GM21526 (cell line): Measurements from ENCODE around the gene SET.
"Not testable (repeated sequence)": the region's sequence is repeated elsewhere in the genome, so short reads cannot be mapped to it uniquely, and the experiment has no call there.

Experiments used
- ATAC-seq: cut with Tn5 transposase; IDR thresholded peaks from one replicate; pipeline ENCODE4 v1.9.1; 2021; ENCODE audit warnings: moderate library complexity; ENCODE audit not compliant: unreplicated experiment, low FRiP score

Gene SET

GRCh38 chr9:128685636-128686489 is 3.2 kb upstream of the SET start:
- ATAC-seq: no peak

GRCh38 chr9:128687453-128687852 is 1.6 kb upstream of the SET start:
- ATAC-seq: no peak

- no peak for ATAC-seq
These were observed 312 bp downstream of the SET start for GRCh38 chr9:128689293-128689774.

GRCh38 chr9:128689820-128690683 is 1.0 kb downstream of the SET start:
- no peak for ATAC-seq

GRCh38 chr9:128690684-128691034 is 1.6 kb downstream of the SET start:
- no peak for ATAC-seq

- not testable (repeated sequence) for ATAC-seq
These were observed 4.7 kb downstream of the SET start for GRCh38 chr9:128693738-128694137.

- no peak for ATAC-seq
These were observed 5.3 kb downstream of the SET start for GRCh38 chr9:128694344-128694743.

GRCh38 chr9:128696923-128697707 is 8.1 kb downstream of the SET start:
- no peak for ATAC-seq

- ATAC-seq: not testable (repeated sequence)
These were observed 10.2 kb downstream of the SET start for GRCh38 chr9:128699096-128699795.

- ATAC-seq: no peak
These were observed 12.3 kb downstream of the SET start for GRCh38 chr9:128701227-128701854.

- ATAC-seq: peak; percentile 57
These were observed 13.5 kb downstream of the SET start, which contains the start of gene PKN3 for GRCh38 chr9:128702445-128702948. Gene PKN3, plus strand, starts transcription at chr9:128702503. Its CDS starts 413 bp downstream, at chr9:128702916.

- ATAC-seq: no peak
These were observed 14.1 kb downstream of the SET start for GRCh38 chr9:128702949-128703615.

- no peak for ATAC-seq
These were observed 14.8 kb downstream of the SET start for GRCh38 chr9:128703616-128704355.

GRCh38 chr9:128704356-128704670 is 15.3 kb downstream of the SET start:
- ATAC-seq: no peak

GRCh38 chr9:128705051-128705965 is 16.3 kb downstream of the SET start:
- no peak for ATAC-seq

GRCh38 chr9:128706045-128706444 is 17.0 kb downstream of the SET start:
- no peak for ATAC-seq

GRCh38 chr9:128706671-128707381 is 17.8 kb downstream of the SET start:
- ATAC-seq: no peak
